ENCODE measurements around the gene CAPN6. TPM values are rescaled to one million over a fixed set of nuclear protein-coding genes. Genes with fewer than 3 reads are reported as not detected.

The CAPN6 gene
- total and polyA plus RNA-seq, 2 donors (not counting 3 experiments of a cell fraction or from before 2014, with no cell fraction given): not detected

DNA sequence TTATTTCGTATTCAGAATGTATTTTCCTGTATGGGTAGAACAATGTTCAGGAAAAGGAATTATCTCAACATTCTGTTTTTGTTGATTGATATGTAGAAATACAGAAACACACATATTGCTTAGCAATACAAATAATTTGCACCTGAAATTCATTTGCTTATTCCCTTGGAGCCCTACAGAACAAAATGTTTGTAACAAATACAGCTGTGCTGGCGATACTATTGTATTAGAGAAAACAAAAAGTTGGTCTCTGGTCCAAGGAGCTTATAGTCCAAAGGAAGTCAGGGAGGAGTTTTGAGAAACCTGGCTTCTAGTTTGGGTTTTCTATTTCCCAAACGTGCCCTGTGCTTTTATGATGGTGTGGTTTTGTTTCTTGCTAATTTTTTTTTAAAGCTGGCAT is 37.8 kb upstream of the CAPN6 start:
- no peaks in the 10 kb centered on the region for H3K36me3 ChIP-seq (ENCODE audit: control insufficient read depth in 2 of 2, extremely low read depth in 1 of 2, insufficient read depth in 2 of 2, low read length in 2 of 2)
- H3K27ac ChIP-seq (ENCODE audit: insufficient read depth, low read depth, low read length): no peak overlapping the region
- DNase-seq (ENCODE audit: low read depth, low spot score) (no peak), FAIRE-seq (no peak)
- no peaks in the 10 kb centered on the region for H3K9me3 ChIP-seq (replicated peaks; ENCODE audit: control insufficient read depth, insufficient read depth, low read length)
- no peaks in the 10 kb centered on the region for H4K20me1 ChIP-seq (replicated peaks; ENCODE audit: control insufficient read depth, extremely low read depth, insufficient read depth, low read length)
- POLR2A ChIA-PET: no interaction called here
- H3K4me1 ChIP-seq (ENCODE audit: control insufficient read depth, extremely low read depth, insufficient read depth, low read length): no peaks in the 10 kb centered on the region
- dilution Hi-C loops (cut with MboI; ENCODE audit: extremely low pct_ligation_motif_present, low sequenced_read_pairs): no loop called here
- no peak overlapping the region for H3K9ac ChIP-seq (replicated peaks; ENCODE audit: extremely low read depth, insufficient read depth, low read length)
- CTCF ChIA-PET: no interaction called here
- BruUV-seq (replicated peaks): no TSS peak
- no peak overlapping the region for H3K4me2 ChIP-seq (ENCODE audit: insufficient read depth, low read length)
- H3K79me2 ChIP-seq (ENCODE audit: control insufficient read depth, insufficient read depth, low read length): no peaks in the 10 kb centered on the region
- TF ChIP-seq GATA2 (IDR thresholded peaks at IDR 0.05; ENCODE audit: insufficient read depth, insufficient read length, low read depth, low read length) (no peak), JUN (IDR thresholded peaks at IDR 0.05; ENCODE audit: borderline replicate concordance, insufficient read depth, insufficient read length, low read depth) (no peak), POLR2A (IDR thresholded peaks at IDR 0.05; ENCODE audit: low read depth, low read length) (no peak), MYC (IDR thresholded peaks at IDR 0.05; ENCODE audit: low read depth, low read length) (no peak), EZH2 (IDR thresholded peaks at IDR 0.05; ENCODE audit: borderline replicate concordance, low read depth, low read length, severe bottlenecking) (no peak), POLR2AphosphoS5 (IDR thresholded peaks at IDR 0.05; ENCODE audit: insufficient read depth, low read depth, low read length) (no peak)
- TF ChIP-seq, protein P1, sequence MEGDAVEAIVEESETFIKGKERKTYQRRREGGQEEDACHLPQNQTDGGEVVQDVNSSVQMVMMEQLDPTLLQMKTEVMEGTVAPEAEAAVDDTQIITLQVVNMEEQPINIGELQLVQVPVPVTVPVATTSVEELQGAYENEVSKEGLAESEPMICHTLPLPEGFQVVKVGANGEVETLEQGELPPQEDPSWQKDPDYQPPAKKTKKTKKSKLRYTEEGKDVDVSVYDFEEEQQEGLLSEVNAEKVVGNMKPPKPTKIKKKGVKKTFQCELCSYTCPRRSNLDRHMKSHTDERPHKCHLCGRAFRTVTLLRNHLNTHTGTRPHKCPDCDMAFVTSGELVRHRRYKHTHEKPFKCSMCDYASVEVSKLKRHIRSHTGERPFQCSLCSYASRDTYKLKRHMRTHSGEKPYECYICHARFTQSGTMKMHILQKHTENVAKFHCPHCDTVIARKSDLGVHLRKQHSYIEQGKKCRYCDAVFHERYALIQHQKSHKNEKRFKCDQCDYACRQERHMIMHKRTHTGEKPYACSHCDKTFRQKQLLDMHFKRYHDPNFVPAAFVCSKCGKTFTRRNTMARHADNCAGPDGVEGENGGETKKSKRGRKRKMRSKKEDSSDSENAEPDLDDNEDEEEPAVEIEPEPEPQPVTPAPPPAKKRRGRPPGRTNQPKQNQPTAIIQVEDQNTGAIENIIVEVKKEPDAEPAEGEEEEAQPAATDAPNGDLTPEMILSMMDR (IDR thresholded peaks at IDR 0.05; ENCODE audit: extremely low read depth in 1 of 2, insufficient read depth in 1 of 2, low read depth in 1 of 2, low read length in 2 of 2): no peak
- intact Hi-C loops (cut with micrococcal nuclease): no loop called here
- H2AFZ ChIP-seq (ENCODE audit: low read depth, low read length): no peak overlapping the region
- H3K4me3 ChIP-seq (replicated peaks in 1 of 3; ENCODE audit: insufficient read depth in 1 of 3, low read depth in 1 of 3, low read length in 3 of 3): no peak overlapping the region
- no peaks in the 10 kb centered on the region for H3K9me1 ChIP-seq (replicated peaks; ENCODE audit: control insufficient read depth, extremely low read depth, insufficient read depth, low read length)
- H3K27me3 ChIP-seq (ENCODE audit: control insufficient read depth in 2 of 2, insufficient read depth in 2 of 2, low read length in 2 of 2): no peaks in the 10 kb centered on the region

DNA sequence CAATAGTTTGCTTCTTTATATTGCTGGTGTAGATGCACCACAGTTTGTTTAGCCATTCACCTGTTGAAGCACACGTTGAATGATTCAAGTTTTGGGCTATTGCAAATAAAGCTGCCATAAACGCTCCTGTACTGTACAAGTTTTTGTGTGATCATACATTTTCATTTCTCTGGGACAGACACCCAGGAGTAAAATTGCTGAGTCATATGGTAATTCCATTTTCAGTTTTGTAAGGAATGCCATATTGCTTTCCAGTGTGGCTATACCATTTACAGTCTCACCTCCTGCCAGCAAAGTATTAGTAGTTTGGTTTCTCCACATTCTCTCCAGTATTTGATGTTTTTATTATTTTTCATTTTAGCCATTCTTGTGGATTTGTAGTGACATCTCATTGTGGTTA is 32.0 kb upstream of the CAPN6 start:
- POLR2A ChIA-PET: no interaction called here

More for the DNA sequence above, 32.0 kb upstream of the CAPN6 start:
- H4K20me1 ChIP-seq (replicated peaks; ENCODE audit: control insufficient read depth, extremely low read depth, insufficient read depth, low read length): no peaks in the 10 kb centered on the region
- no peak for DNase-seq (ENCODE audit: low read depth, low spot score)
- no peaks in the 10 kb centered on the region for H3K4me1 ChIP-seq (ENCODE audit: control insufficient read depth, extremely low read depth, insufficient read depth, low read length)
- H3K79me2 ChIP-seq (ENCODE audit: control insufficient read depth, insufficient read depth, low read length): no peaks in the 10 kb centered on the region
- no peaks in the 10 kb centered on the region for H3K36me3 ChIP-seq (ENCODE audit: control insufficient read depth in 2 of 2, extremely low read depth in 1 of 2, insufficient read depth in 2 of 2, low read length in 2 of 2)
- H3K4me3 ChIP-seq (replicated peaks in 1 of 3; ENCODE audit: insufficient read depth in 1 of 3, low read depth in 1 of 3, low read length in 3 of 3): no peak overlapping the region
- TF ChIP-seq, protein P2, sequence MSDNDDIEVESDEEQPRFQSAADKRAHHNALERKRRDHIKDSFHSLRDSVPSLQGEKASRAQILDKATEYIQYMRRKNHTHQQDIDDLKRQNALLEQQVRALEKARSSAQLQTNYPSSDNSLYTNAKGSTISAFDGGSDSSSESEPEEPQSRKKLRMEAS (IDR thresholded peaks at IDR 0.05; ENCODE audit: insufficient read depth, insufficient read length): no peak
- H3K9me3 ChIP-seq (replicated peaks; ENCODE audit: control insufficient read depth, insufficient read depth, low read length): no peaks in the 10 kb centered on the region
- FAIRE-seq: no peak
- CTCF ChIA-PET: no interaction called here
- H3K9ac ChIP-seq (replicated peaks; ENCODE audit: extremely low read depth, insufficient read depth, low read length): no peak overlapping the region
- no TSS peak for BruUV-seq (replicated peaks)
- dilution Hi-C loops (cut with MboI; ENCODE audit: extremely low pct_ligation_motif_present, low sequenced_read_pairs): no loop called here
- no peaks in the 10 kb centered on the region for H3K9me1 ChIP-seq (replicated peaks; ENCODE audit: control insufficient read depth, extremely low read depth, insufficient read depth, low read length)
- H2AFZ ChIP-seq (ENCODE audit: low read depth, low read length): no peak overlapping the region
- no peak overlapping the region for H3K27ac ChIP-seq (ENCODE audit: insufficient read depth, low read depth, low read length)
- H3K27me3 ChIP-seq (ENCODE audit: control insufficient read depth in 2 of 2, insufficient read depth in 2 of 2, low read length in 2 of 2): no peaks in the 10 kb centered on the region
- H3K4me2 ChIP-seq (ENCODE audit: insufficient read depth, low read length): no peak overlapping the region
- intact Hi-C loops (cut with micrococcal nuclease): no loop called here

Data from endothelial cell of umbilical vein (primary cell).